HEK293 (cell line): ENCODE measurements around the gene KCNMA1.

Experiments used
- CTCF ChIA-PET: fragments of 350-600 bp; formaldehyde crosslinking; extraction: SDS; loops from one replicate; lab custom pipeline; 2021; ENCODE audit warnings: antibody characterized with exemption; lab: Yijun Ruan, JAX
- POLR2A ChIA-PET: fragments of 300-600 bp; formaldehyde crosslinking; extraction: SDS; loops from one replicate; lab custom pipeline; 2020; ENCODE audit warnings: antibody characterized with exemption, inconsistent platforms; lab: Yijun Ruan, JAX
- H3K27ac ChIP-seq: fragments of 200-500 bp; sonication (Bioruptor generic); 2 replicates; pipeline ENCODE4 v1.5.1; 2014; ENCODE audit warnings: low read depth, low read length, control low read depth, inconsistent platforms; ENCODE audit errors: extremely low read depth
- H3K36me3 ChIP-seq, 2 experiments: fragments of 200-500 bp in 1 of 2; sonication (Bioruptor generic) in 1 of 2; 1 replicate in 1 of 2; 2 replicates in 1 of 2; pipeline ENCODE4 v1.5.1; 2014 to 2017; ENCODE audit warnings: inconsistent platforms in 2 of 2, low read length in 2 of 2; ENCODE audit not compliant: control insufficient read depth in 2 of 2, insufficient read depth in 1 of 2
- H3K4me1 ChIP-seq: fragments of 200-500 bp; sonication (Bioruptor generic); 2 replicates; pipeline ENCODE4 v1.5.1; 2014; ENCODE audit warnings: mild to moderate bottlenecking, low read length, inconsistent platforms; ENCODE audit not compliant: control insufficient read depth, insufficient read depth
- H3K4me3 ChIP-seq: 2 replicates; pipeline ENCODE4 v1.5.1; 2011; ENCODE audit warnings: low read depth, mild to moderate bottlenecking, control low read depth, low read length, moderate library complexity
- H3K9me3 ChIP-seq: fragments of 200-500 bp; sonication (Bioruptor generic); 2 replicates; pipeline ENCODE4 v1.5.1; 2014; ENCODE audit warnings: low read depth, low read length, inconsistent platforms; ENCODE audit not compliant: control insufficient read depth, insufficient read depth
- HOXC10 ChIP-seq: sonication (generic); formaldehyde crosslinking; IDR thresholded peaks from 2 replicates; pipeline ENCODE4 v1.8.1; 2023; ENCODE audit warnings: mild to moderate bottlenecking, missing genetic modification reagents
- MYNN ChIP-seq: fragments of 450-650 bp; formaldehyde crosslinking; IDR thresholded peaks from 2 replicates; pipeline ENCODE4 v1.5.1; 2016; ENCODE audit warnings: missing biosample characterization, missing genetic modification characterization, borderline replicate concordance
- OSR2 ChIP-seq: fragments of 450-650 bp; formaldehyde crosslinking; IDR thresholded peaks from 2 replicates; pipeline ENCODE4 v1.5.1; 2016; ENCODE audit warnings: missing biosample characterization, missing genetic modification characterization
- SALL2 ChIP-seq: fragments of 450-650 bp; formaldehyde crosslinking; IDR thresholded peaks from 2 replicates; pipeline ENCODE4 v1.5.0; 2017; ENCODE audit warnings: missing biosample characterization, mild to moderate bottlenecking, missing genetic modification characterization, borderline replicate concordance
- SCRT1 ChIP-seq: fragments of 450-650 bp; formaldehyde crosslinking; IDR thresholded peaks from 2 replicates; pipeline ENCODE4 v1.5.1; 2016; ENCODE audit warnings: missing biosample characterization, missing genetic modification characterization, borderline replicate concordance
- SETDB1 ChIP-seq: IDR thresholded peaks from one replicate; pipeline ENCODE4 v1.6.1; 2017; ENCODE audit warnings: mild to moderate bottlenecking, low read length, moderate library complexity, mixed read lengths; ENCODE audit not compliant: insufficient read length
- ZBTB17 ChIP-seq: fragments of 450-650 bp; formaldehyde crosslinking; IDR thresholded peaks from 2 replicates; pipeline ENCODE4 v1.5.1; 2016; ENCODE audit warnings: missing biosample characterization, missing genetic modification characterization
- ZEB2 ChIP-seq: fragments of 450-650 bp; formaldehyde crosslinking; IDR thresholded peaks from 2 replicates; pipeline ENCODE4 v1.5.1; 2016; ENCODE audit warnings: missing biosample characterization, missing genetic modification characterization
- ZFP3 ChIP-seq: fragments of 450-650 bp; formaldehyde crosslinking; IDR thresholded peaks from 2 replicates; pipeline ENCODE4 v1.5.1; 2016; ENCODE audit warnings: low read depth, missing biosample characterization, missing genetic modification characterization
- ZNF114 ChIP-seq: fragments of 450-650 bp; formaldehyde crosslinking; IDR thresholded peaks from 2 replicates; pipeline ENCODE4 v1.5.0; 2017; ENCODE audit warnings: missing biosample characterization, missing genetic modification characterization
- ZNF138 ChIP-seq: fragments of 450-650 bp; formaldehyde crosslinking; IDR thresholded peaks from 2 replicates; pipeline ENCODE4 v1.5.1; 2016; ENCODE audit warnings: missing biosample characterization, missing genetic modification characterization, borderline replicate concordance
- ZNF239 ChIP-seq: fragments of 450-650 bp; formaldehyde crosslinking; IDR thresholded peaks from 2 replicates; pipeline ENCODE4 v1.5.1; 2016; ENCODE audit warnings: missing biosample characterization, missing genetic modification characterization
- ZNF24 ChIP-seq: fragments of 450-650 bp; formaldehyde crosslinking; IDR thresholded peaks from 2 replicates; pipeline ENCODE4 v1.5.1; 2016; ENCODE audit warnings: missing biosample characterization, missing genetic modification characterization
- ZNF335 ChIP-seq: fragments of 450-650 bp; formaldehyde crosslinking; conservative IDR thresholded peaks from 2 replicates; pipeline ENCODE4 v1.5.1; 2016; ENCODE audit warnings: missing biosample characterization, missing genetic modification characterization
- ZNF341 ChIP-seq: fragments of 450-650 bp; formaldehyde crosslinking; IDR thresholded peaks from 2 replicates; pipeline ENCODE4; 2016; ENCODE audit warnings: low read depth, missing biosample characterization, missing genetic modification characterization
- ZNF350 ChIP-seq: fragments of 450-650 bp; formaldehyde crosslinking; IDR thresholded peaks from 2 replicates; pipeline ENCODE4 v1.5.0; 2017; ENCODE audit warnings: missing biosample characterization, mild to moderate bottlenecking, missing genetic modification characterization
- ZNF514 ChIP-seq: fragments of 450-650 bp; formaldehyde crosslinking; IDR thresholded peaks from 2 replicates; pipeline ENCODE4 v1.5.1; 2016; ENCODE audit warnings: missing biosample characterization, missing genetic modification characterization
- ZNF623 ChIP-seq: fragments of 450-650 bp; formaldehyde crosslinking; IDR thresholded peaks from 2 replicates; pipeline ENCODE4 v1.5.1; 2016; ENCODE audit warnings: missing biosample characterization, missing genetic modification characterization
- ZNF701 ChIP-seq: fragments of 450-650 bp; formaldehyde crosslinking; IDR thresholded peaks from 2 replicates; pipeline ENCODE4 v1.5.1; 2016; ENCODE audit warnings: missing biosample characterization, missing genetic modification characterization
- ZNF707 ChIP-seq: fragments of 450-650 bp; formaldehyde crosslinking; IDR thresholded peaks from 2 replicates; pipeline ENCODE4 v1.5.1; 2016; ENCODE audit warnings: missing biosample characterization, missing genetic modification characterization
- ZNF776 ChIP-seq: fragments of 450-650 bp; formaldehyde crosslinking; IDR thresholded peaks from 2 replicates; pipeline ENCODE4 v1.5.0; 2017; ENCODE audit warnings: missing biosample characterization, missing genetic modification characterization, borderline replicate concordance
- ZNF777 ChIP-seq: fragments of 450-650 bp; formaldehyde crosslinking; IDR thresholded peaks from 2 replicates; pipeline ENCODE4 v1.5.1; 2017; ENCODE audit warnings: missing biosample characterization, missing genetic modification characterization, borderline replicate concordance
- TF ChIP-seq, protein P1 (sequence below): fragments of 450-650 bp; formaldehyde crosslinking; IDR thresholded peaks from 2 replicates; pipeline ENCODE4 v1.5.1; 2016; ENCODE audit warnings: missing biosample characterization, missing genetic modification characterization
- TF ChIP-seq, protein P2 (sequence below): fragments of 450-650 bp; formaldehyde crosslinking; IDR thresholded peaks from 2 replicates; pipeline ENCODE4 v1.5.1; 2016; ENCODE audit warnings: missing biosample characterization, missing genetic modification characterization, borderline replicate concordance
- TF ChIP-seq, protein P3 (sequence below): fragments of 450-650 bp; formaldehyde crosslinking; IDR thresholded peaks from 2 replicates; pipeline ENCODE4 v1.5.1; 2016; ENCODE audit warnings: missing biosample characterization, missing genetic modification characterization

KCNMA1 gene

DNA sequence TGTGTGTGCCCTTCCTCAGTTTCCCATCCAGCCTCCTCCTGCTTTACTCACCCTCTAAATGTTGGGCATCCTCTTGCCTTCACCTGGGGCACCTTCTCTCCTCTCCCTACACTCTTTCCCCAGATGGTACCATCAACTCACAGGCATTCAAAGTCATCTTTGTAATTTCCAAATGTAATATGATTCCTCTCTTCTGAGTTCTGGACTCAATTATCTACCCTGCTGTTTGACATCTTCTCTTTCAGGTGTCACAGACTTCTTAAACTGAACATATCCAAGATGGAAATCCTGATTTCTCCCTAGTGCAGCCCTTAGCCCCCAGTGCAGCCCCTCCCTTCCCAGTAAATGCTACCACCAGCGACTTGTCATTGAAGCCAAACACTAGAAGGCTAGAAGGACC, 422.8 kb downstream of the KCNMA1 start:
- TF ChIP-seq ZNF114 (tag by site-specific recombination) (no peak), ZNF701 (tag by site-specific recombination) (no peak), ZBTB17 (0 out of 2 replicates have a peak, but pooled peaks have one; percentile 22), OSR2 (tag by site-specific recombination) (no peak), ZNF24 (tag by site-specific recombination) (no peak)
- TF ChIP-seq, protein P1, sequence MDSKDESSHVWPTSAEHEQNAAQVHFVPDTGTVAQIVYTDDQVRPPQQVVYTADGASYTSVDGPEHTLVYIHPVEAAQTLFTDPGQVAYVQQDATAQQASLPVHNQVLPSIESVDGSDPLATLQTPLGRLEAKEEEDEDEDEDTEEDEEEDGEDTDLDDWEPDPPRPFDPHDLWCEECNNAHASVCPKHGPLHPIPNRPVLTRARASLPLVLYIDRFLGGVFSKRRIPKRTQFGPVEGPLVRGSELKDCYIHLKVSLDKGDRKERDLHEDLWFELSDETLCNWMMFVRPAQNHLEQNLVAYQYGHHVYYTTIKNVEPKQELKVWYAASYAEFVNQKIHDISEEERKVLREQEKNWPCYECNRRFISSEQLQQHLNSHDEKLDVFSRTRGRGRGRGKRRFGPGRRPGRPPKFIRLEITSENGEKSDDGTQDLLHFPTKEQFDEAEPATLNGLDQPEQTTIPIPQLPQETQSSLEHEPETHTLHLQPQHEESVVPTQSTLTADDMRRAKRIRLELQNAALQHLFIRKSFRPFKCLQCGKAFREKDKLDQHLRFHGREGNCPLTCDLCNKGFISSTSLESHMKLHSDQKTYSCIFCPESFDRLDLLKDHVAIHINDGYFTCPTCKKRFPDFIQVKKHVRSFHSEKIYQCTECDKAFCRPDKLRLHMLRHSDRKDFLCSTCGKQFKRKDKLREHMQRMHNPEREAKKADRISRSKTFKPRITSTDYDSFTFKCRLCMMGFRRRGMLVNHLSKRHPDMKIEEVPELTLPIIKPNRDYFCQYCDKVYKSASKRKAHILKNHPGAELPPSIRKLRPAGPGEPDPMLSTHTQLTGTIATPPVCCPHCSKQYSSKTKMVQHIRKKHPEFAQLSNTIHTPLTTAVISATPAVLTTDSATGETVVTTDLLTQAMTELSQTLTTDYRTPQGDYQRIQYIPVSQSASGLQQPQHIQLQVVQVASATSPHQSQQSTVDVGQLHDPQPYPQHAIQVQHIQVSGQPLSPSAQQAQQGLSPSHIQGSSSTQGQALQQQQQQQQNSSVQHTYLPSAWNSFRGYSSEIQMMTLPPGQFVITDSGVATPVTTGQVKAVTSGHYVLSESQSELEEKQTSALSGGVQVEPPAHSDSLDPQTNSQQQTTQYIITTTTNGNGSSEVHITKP (tag by site-specific recombination), result 0 out of 2 replicates have a peak, but pooled peaks have one; percentile 28
- Histone ChIP-seq H3K4me3 (no peak overlapping the region), H3K27ac (no peak overlapping the region), H3K4me1 (no peaks in the 10 kb centered on the region), H3K9me3 (no peaks in the 10 kb centered on the region), H3K36me3 (no peaks in the 10 kb centered on the region)
- ChIA-PET POLR2A (no interaction called here), CTCF (no interaction called here)

DNA sequence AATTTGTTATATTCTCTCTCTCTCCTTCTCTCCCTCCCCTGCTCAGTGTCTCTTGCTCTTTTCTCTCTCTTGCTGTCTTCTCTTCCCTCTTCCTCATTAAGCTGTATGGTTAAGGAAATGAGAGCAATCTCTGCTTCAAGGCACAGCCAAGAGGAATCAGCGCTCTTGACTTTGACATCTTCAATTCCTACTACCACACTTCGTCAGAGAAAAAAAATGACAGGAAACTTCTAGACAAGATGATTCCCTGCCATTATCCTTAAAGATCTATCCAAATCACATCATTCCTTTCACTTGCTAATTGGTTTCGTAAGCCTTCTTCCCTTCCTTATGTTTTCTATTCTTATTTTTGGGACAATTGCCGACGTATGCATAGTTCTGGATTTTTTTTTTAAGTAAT, 425.0 kb downstream of the KCNMA1 start:
- POLR2A ChIA-PET, result no interaction called here
- Histone ChIP-seq H3K9me3 (no peaks in the 10 kb centered on the region), H3K4me3 (no peak overlapping the region), H3K4me1 (no peaks in the 10 kb centered on the region), H3K27ac (no peak overlapping the region), H3K36me3 (no peaks in the 10 kb centered on the region)
- no peak for TF ChIP-seq ZNF776
- no peak for TF ChIP-seq ZEB2 (tag by site-specific recombination)
- TF ChIP-seq SCRT1 (tag by site-specific recombination), result no peak
- no peak for TF ChIP-seq MYNN (tag by site-specific recombination)
- no peak for TF ChIP-seq ZNF623
- no peak for TF ChIP-seq ZNF335 (tag by site-specific recombination)
- TF ChIP-seq SALL2, result no peak
- no peak for TF ChIP-seq ZNF514 (tag by site-specific recombination)
- TF ChIP-seq ZNF777 (tag by site-specific recombination), result no peak
- TF ChIP-seq ZNF138 (tag by site-specific recombination), result no peak
- CTCF ChIA-PET, result no interaction called here

DNA sequence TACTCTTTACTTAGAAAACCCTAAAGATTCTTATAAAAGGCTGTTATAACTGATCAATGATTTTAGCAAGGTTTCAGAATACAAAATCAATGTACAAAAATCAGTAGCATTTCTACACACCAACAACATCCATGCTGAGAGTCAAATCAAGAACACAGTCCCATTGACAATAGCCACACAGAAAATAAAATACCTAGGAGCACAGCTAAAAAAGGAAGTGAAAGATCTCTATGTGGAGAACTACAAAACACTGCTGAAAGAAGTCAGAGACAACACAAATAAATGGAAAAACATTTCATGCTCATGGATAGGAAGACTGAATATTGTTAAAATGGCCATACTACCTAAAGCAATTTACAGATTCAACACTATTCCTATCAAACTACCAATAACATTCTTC, 427.0 kb downstream of the KCNMA1 start:
- ChIA-PET POLR2A (no interaction called here), CTCF (no interaction called here)
- Histone ChIP-seq H3K36me3 (no peaks in the 10 kb centered on the region), H3K9me3 (no peaks in the 10 kb centered on the region), H3K27ac (no peak overlapping the region), H3K4me3 (no peak overlapping the region), H3K4me1 (no peaks in the 10 kb centered on the region)
- TF ChIP-seq ZFP3, result no peak
- no peak for TF ChIP-seq HOXC10 (CRISPR knock-in tag)
- no peak for TF ChIP-seq SETDB1
- TF ChIP-seq ZBTB17, result no peak
- TF ChIP-seq, protein P2, sequence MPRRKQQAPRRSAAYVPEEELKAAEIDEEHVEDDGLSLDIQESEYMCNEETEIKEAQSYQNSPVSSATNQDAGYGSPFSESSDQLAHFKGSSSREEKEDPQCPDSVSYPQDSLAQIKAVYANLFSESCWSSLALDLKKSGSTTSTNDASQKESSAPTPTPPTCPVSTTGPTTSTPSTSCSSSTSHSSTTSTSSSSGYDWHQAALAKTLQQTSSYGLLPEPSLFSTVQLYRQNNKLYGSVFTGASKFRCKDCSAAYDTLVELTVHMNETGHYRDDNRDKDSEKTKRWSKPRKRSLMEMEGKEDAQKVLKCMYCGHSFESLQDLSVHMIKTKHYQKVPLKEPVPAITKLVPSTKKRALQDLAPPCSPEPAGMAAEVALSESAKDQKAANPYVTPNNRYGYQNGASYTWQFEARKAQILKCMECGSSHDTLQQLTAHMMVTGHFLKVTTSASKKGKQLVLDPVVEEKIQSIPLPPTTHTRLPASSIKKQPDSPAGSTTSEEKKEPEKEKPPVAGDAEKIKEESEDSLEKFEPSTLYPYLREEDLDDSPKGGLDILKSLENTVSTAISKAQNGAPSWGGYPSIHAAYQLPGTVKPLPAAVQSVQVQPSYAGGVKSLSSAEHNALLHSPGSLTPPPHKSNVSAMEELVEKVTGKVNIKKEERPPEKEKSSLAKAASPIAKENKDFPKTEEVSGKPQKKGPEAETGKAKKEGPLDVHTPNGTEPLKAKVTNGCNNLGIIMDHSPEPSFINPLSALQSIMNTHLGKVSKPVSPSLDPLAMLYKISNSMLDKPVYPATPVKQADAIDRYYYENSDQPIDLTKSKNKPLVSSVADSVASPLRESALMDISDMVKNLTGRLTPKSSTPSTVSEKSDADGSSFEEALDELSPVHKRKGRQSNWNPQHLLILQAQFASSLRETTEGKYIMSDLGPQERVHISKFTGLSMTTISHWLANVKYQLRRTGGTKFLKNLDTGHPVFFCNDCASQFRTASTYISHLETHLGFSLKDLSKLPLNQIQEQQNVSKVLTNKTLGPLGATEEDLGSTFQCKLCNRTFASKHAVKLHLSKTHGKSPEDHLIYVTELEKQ (tag by site-specific recombination), result no peak
- no peak for TF ChIP-seq ZNF114 (tag by site-specific recombination)
- no peak for TF ChIP-seq ZNF707 (tag by site-specific recombination)
- TF ChIP-seq, protein P3, sequence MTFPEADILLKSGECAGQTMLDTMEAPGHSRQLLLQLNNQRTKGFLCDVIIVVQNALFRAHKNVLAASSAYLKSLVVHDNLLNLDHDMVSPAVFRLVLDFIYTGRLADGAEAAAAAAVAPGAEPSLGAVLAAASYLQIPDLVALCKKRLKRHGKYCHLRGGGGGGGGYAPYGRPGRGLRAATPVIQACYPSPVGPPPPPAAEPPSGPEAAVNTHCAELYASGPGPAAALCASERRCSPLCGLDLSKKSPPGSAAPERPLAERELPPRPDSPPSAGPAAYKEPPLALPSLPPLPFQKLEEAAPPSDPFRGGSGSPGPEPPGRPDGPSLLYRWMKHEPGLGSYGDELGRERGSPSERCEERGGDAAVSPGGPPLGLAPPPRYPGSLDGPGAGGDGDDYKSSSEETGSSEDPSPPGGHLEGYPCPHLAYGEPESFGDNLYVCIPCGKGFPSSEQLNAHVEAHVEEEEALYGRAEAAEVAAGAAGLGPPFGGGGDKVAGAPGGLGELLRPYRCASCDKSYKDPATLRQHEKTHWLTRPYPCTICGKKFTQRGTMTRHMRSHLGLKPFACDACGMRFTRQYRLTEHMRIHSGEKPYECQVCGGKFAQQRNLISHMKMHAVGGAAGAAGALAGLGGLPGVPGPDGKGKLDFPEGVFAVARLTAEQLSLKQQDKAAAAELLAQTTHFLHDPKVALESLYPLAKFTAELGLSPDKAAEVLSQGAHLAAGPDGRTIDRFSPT (tag by site-specific recombination), result no peak
- no peak for TF ChIP-seq ZNF239
- TF ChIP-seq ZNF341, result no peak
- no peak for TF ChIP-seq ZNF350
